GM23248 (cell line): Measurements from ENCODE around the gene PAX1. TPM values are rescaled to one million over a fixed set of nuclear protein-coding genes. Genes with fewer than 3 reads are reported as not detected.

Experiments used
- DNase-seq: peaks from one replicate; pipeline ENCODE4 v3.0.0-alpha.2; 2015
- H2AFZ ChIP-seq: fragments of 200-600 bp; sonication (generic); 2 replicates; pipeline ENCODE4 v1.6.1; 2016; ENCODE audit warnings: antibody characterized with exemption
- H3F3A ChIP-seq: fragments of 200-600 bp; sonication (generic); 2 replicates; pipeline ENCODE4 v1.6.1; 2016; ENCODE audit warnings: mild to moderate bottlenecking, antibody characterized with exemption, mixed run types; ENCODE audit not compliant: insufficient read depth
- H3K27ac ChIP-seq: fragments of 200-600 bp; sonication (generic); 2 replicates; pipeline ENCODE4 v1.5.1; 2016; ENCODE audit warnings: mild to moderate bottlenecking
- H3K27me3 ChIP-seq: fragments of 200-600 bp; sonication (generic); replicated peaks from 2 replicates; pipeline ENCODE4 v1.6.1; 2016; ENCODE audit warnings: mild to moderate bottlenecking; ENCODE audit not compliant: insufficient read depth
- H3K36me3 ChIP-seq: fragments of 200-600 bp; sonication (generic); 2 replicates; pipeline ENCODE4 v1.6.1; 2016; ENCODE audit warnings: low read depth, mild to moderate bottlenecking
- H3K4me1 ChIP-seq: fragments of 200-600 bp; sonication (generic); 2 replicates; pipeline ENCODE4 v1.6.1; 2016; ENCODE audit warnings: mild to moderate bottlenecking; ENCODE audit not compliant: insufficient read depth
- H3K4me2 ChIP-seq: fragments of 200-600 bp; sonication (generic); one replicate; pipeline ENCODE4 v1.6.1; 2016; ENCODE audit warnings: mild to moderate bottlenecking; ENCODE audit not compliant: unreplicated experiment
- H3K4me3 ChIP-seq: fragments of 200-600 bp; sonication (generic); 2 replicates; pipeline ENCODE4 v1.5.1; 2016; ENCODE audit warnings: mild to moderate bottlenecking
- H3K79me2 ChIP-seq: fragments of 200-600 bp; sonication (generic); 2 replicates; pipeline ENCODE4 v1.6.1; 2016; ENCODE audit warnings: mild to moderate bottlenecking; ENCODE audit not compliant: insufficient read depth
- H3K9ac ChIP-seq: fragments of 200-600 bp; sonication (generic); 2 replicates; pipeline ENCODE4 v1.6.1; 2016; ENCODE audit warnings: mild to moderate bottlenecking
- H3K9me2 ChIP-seq: fragments of 200-600 bp; sonication (generic); 2 replicates; pipeline ENCODE4 v1.6.1; 2016; ENCODE audit warnings: mixed run types, mild to moderate bottlenecking, moderate library complexity; ENCODE audit not compliant: insufficient read depth
- H3K9me3 ChIP-seq: fragments of 200-600 bp; sonication (generic); one replicate; pipeline ENCODE4 v1.6.1; 2017; ENCODE audit warnings: low read depth
- H4K20me1 ChIP-seq: fragments of 200-600 bp; sonication (generic); 2 replicates; pipeline ENCODE4 v1.6.0; 2016; ENCODE audit not compliant: insufficient read depth
- EZH2 ChIP-seq: fragments of 200-600 bp; sonication (generic); IDR thresholded peaks from 2 replicates; pipeline ENCODE4 v1.6.1; 2018; ENCODE audit warnings: antibody characterized with exemption, mild to moderate bottlenecking; ENCODE audit not compliant: insufficient read depth, poor library complexity, severe bottlenecking
- EZH2phosphoT487 ChIP-seq: fragments of 200-600 bp; sonication (generic); IDR thresholded peaks from 2 replicates; pipeline ENCODE4 v1.6.1; 2018; ENCODE audit warnings: antibody characterized with exemption, moderate library complexity, mild to moderate bottlenecking, low read depth; ENCODE audit not compliant: insufficient read depth
- WGBS, 2 experiments: methylation state at CpG; one replicate each; pipeline ENCODE4 v1.1.6; 2015 to 2017; ENCODE audit warnings: low lambda C conversion rate in 2 of 2, low coverage in 1 of 2; ENCODE audit errors: missing lambda C conversion rate in 2 of 2; 5-methylcytosine and 5-hydroxymethylcytosine counted together
- in situ Hi-C: fragments of 300-500 bp; cut with MboI; formaldehyde crosslinking; loops from 2 replicates; pipeline ENCODE4 v1.15.0; 2020
- polyA plus RNA-seq: library from polyadenylated mRNA; unstranded; fragments of >200 nt; fragmentation: Nextera tagmentation; extraction: Ambion mirVana; gene quantifications from 2 replicates; pipeline ENCODE4 v1.2.1, GENCODE V29; 2016
- small RNA-seq: library from RNA; depleted of rRNA; stranded (forward); fragments of <200 nt; gene quantifications from one replicate; pipeline ENCODE3, GENCODE V24; 2014; ENCODE audit warnings: low read depth, low replicate concordance
- total RNA-seq: library from RNA; depleted of rRNA; stranded (reverse); fragments of >200 nt; shearing (Covaris generic); gene quantifications from 2 replicates; pipeline ENCODE4 v1.2.3, GENCODE V29; 2014; rRNA removed

Gene PAX1
- total and polyA plus RNA-seq, 2 experiments from 2014 or later, result not detected

- in situ Hi-C loops, result no loop called here
- H3K36me3 ChIP-seq, result no peaks in the 10 kb centered on the region
- no peaks in the 10 kb centered on the region for H4K20me1 ChIP-seq
- no peaks in the 10 kb centered on the region for H3K79me2 ChIP-seq
- H3K4me3 ChIP-seq, result no peak overlapping the region
- no peak overlapping the region for H3K27ac ChIP-seq
- TF ChIP-seq EZH2phosphoT487 (no peak), EZH2 (no peak)
- no peak overlapping the region for H3K4me2 ChIP-seq
- no peaks in the 10 kb centered on the region for H3K4me1 ChIP-seq
- H3K9ac ChIP-seq, result no peak overlapping the region
- no peaks in the 10 kb centered on the region for H3K9me3 ChIP-seq
- H2AFZ ChIP-seq, result no peak overlapping the region
- no peaks in the 10 kb centered on the region for H3F3A ChIP-seq
- 68 to 69% methylated on average over 10 of the region's 10 CpGs for WGBS, 2 experiments
- no peaks in the 10 kb centered on the region for H3K27me3 ChIP-seq
- H3K9me2 ChIP-seq, result no peaks in the 10 kb centered on the region
- DNase-seq, result no peak
Measured at GRCh38 chr20:21767200-21767738, 61.8 kb downstream of the PAX1 start.

GRCh38 chr20:21767739-21768223 is 62.3 kb downstream of the PAX1 start:
- no peaks in the 10 kb centered on the region for H3K9me3 ChIP-seq
- no peaks in the 10 kb centered on the region for H3K9me2 ChIP-seq
- no peaks in the 10 kb centered on the region for H3K36me3 ChIP-seq
- DNase-seq, result no peak
- H3K4me3 ChIP-seq, result no peak overlapping the region
- H3K79me2 ChIP-seq, result no peaks in the 10 kb centered on the region
- 8 to 10% methylated on average over 22 of the region's 22 CpGs for WGBS, 2 experiments
- H3K4me2 ChIP-seq, result no peak overlapping the region
- TF ChIP-seq EZH2phosphoT487, result no peak
- TF ChIP-seq EZH2, result no peak
- no peaks in the 10 kb centered on the region for H3K4me1 ChIP-seq
- H3K27me3 ChIP-seq, result no peaks in the 10 kb centered on the region
- no peak overlapping the region for H3K9ac ChIP-seq
- H3K27ac ChIP-seq, result no peak overlapping the region
- H4K20me1 ChIP-seq, result no peaks in the 10 kb centered on the region
- no peaks in the 10 kb centered on the region for H3F3A ChIP-seq
- in situ Hi-C loops, result no loop called here
- H2AFZ ChIP-seq, result no peak overlapping the region

Small RNA genes lying within 50 kb of the gene (small RNA-seq; reads per million reads assigned to genes)
- gene RPL41P1, result not detected

Other genes with a start within 250 kb of the PAX1 start
- not detected in 2 replicates for gene NKX2-2, start 191.6 kb upstream of the PAX1 start, total RNA-seq
- gene NKX2-2, start 191.6 kb upstream of the PAX1 start, polyA plus RNA-seq, result not detected in 2 replicates